ENCODE results near the gene AP2A1.

GRCh38 chr19:49840321-49840720 lies 73.5 kb downstream of the AP2A1 start:
- TF ChIP-seq EZH2 (IDR thresholded peaks at IDR 0.05; ENCODE audit: low read length, missing control alignments) (no peak), CTCF (conservative IDR thresholded peaks at IDR 0.05 in 1 of 2, IDR thresholded peaks at IDR 0.05 in 1 of 2; ENCODE audit: low read depth in 1 of 2, low read length in 2 of 2) (no peak)

Data from fibroblast of lung (primary cell).